Stimulated activated CD8-positive, alpha-beta memory T cell treated with anti-CD3 and anti-CD28 coated beads, Interleukin-7, amount 100 ng/mL, for 48 hours (primary cell): Measurements from ENCODE around the gene HMGXB3.
"Not testable (repeated sequence)": the region's sequence is repeated elsewhere in the genome, so short reads cannot be mapped to it uniquely, and the experiment has no call there.

Experiments
- DNase-seq, 2 donors: peaks; one replicate each; pipeline ENCODE4 v3.0.0-alpha.2; 2020; ENCODE audit warnings: low read depth in 1 of 2; ENCODE audit errors: extremely low read depth in 1 of 2

HMGXB3 gene

DNA sequence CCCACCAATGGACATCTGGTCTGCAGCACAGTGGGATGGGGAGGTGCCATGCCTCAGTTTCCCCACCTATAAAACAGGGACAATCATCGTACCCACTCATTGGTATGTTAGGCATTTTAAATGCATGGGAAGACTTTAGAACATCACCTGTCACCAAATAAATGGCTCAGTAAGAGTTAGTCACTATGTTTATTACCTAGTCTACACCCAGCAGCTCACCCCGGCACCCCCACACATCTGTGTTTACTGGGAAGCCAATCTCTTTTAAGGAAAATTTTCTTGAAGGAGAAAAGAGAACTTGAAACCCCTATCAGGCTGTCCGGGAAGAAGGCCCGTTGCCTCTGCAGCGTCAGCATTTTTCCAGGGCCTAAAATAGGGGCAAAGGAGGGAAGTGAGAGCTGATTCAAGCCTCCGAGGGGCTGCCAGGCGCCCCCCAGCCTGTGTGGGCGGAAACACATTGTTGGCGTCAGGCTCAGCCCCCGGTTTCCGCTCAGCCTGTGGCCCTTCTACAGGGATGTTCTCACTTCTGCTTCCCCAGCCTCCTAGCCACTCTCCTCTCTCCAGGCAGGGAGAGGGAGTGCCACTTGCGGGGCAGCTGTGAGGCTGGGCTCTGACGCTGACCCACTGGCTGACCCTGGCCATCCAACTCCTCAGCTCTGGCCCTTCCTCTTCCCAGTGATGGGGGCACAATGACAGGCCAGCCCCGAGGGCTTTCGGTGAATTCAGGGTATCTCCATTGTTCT lies 81.2 kb downstream of the HMGXB3 start:
- peak; percentile 10 to 11 for DNase-seq

DNA sequence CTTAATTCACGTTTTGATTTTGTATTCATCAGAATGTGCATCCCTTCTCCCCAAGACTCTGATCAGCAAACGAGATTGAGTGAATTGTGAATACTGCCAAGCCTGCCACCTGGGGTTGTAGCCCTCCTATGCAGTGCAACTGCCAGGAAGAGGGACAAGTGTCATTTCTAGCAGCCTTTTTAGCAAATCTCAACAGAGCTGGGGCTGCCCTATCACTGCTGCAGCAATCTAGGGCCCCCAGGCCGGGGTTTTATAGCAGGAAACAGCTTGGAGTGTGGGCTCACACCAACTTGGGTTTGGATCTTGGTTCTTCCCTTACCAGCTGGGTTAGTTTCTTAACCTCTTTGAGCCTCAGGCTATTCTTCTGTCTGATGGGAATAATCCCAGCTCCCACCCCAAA lies 81.8 kb downstream of the HMGXB3 start:
- DNase-seq = no peak

GRCh38 chr5:150082889-150083288 lies 82.3 kb downstream of the HMGXB3 start:
- no peak for DNase-seq

GRCh38 chr5:150084754-150085153 lies 84.2 kb downstream of the HMGXB3 start:
- DNase-seq = not testable (repeated sequence)

DNA sequence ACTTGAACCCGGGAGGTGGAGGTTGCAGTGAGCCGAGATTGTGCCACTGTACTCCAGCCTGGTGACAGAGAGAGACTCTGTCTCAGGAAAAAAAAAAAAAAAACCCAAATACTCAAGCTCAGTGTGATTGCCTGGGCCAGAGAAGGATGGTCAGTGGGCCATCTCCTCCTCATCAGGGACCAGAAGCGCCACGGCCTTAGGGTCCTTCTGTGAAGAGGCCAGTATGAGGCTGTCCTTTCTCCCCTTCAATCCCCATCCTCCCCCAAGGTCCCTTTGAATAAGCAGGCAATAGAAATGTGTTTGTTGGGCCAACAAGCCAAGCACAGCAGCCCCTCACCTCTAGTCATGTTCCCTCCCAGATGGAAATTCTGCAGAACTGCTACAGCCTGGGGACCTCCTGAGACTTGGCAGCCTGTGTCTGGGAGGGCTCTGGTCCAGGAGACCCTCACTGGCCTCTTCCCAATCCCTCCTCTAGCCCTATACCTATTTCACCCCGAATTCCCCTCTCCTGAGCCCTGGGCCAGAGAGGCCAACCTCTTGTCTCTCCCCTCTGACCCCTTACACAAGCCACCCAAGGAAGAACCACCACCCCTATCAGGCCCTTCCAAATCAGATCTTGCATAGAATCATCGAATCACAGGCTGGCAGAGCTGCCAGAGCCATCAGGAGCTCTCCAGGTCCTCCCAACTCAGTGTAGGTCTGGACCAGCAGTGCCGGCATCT lies 84.8 kb downstream of the HMGXB3 start:
- no peak for DNase-seq

DNA sequence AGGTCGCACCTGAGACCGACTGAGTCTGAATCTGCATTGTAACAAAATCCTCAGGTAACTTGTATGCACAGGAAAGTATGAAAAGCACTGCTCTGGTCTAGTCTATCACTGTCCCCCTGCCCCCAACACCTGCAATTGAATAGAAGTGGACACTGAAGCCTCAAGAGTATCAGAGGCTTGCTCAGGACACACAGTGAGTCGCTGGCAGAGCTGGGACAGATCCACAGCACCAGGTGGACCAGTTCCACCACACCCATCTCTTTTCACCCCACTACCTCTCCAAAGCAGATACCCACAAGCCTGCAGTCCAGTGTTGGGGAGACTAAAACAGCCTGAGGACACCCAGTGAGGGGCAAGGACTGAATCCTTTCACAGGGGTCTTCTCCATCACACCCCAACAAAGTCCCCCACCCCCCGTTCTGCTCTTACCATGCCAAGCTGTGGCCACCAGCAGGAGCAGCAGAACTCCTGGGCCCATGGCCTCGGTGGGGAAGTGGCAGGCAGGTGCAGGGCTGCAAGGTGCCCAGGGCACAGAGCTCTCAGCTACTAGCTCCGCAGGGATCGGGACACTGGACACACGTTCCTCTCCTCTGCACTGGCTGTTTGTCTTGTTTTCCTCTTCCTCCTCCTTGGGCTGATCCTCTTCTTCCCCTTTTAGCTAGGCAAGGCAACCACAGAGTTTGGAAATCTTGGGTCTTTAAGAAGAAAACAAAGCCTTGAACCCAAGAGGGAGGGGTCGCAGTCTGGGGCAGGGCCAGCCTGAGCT lies 85.6 kb downstream of the HMGXB3 start, which contains the start of gene CSF1R:
TSS of gene CSF1R (minus strand) at position 605 of the 766 bp plus-strand sequence. CDS start at position 478, 127 bp downstream.
- no peak for DNase-seq

DNA sequence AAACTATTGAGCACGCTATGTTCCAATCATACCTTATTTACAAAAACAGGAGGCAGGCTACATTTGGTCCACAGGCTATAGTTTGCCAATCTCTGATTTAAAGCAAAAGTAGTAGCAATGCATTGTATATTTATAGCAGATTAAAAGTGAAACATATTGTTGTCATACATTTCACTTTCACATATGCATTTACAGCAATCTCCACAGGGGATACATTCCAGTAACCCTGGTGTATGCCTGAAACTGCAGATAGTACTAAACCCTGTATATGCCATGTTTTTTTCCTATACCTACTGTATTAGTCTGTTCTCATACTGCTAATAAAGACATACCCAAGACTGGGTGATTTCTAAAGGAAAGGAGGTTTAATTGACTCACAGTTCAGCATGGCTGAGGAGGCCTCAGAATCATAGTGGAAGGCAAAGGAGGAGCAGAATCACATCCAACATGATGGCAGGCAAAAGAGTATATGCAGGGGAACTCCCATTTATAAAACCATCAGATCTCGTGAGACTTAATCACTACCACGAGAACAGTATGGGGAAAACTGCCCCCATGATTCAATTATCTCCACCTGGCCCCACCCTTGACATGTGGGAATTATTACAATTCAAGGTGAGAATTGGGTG lies 91.7 kb downstream of the HMGXB3 start:
- no peak for DNase-seq

DNA sequence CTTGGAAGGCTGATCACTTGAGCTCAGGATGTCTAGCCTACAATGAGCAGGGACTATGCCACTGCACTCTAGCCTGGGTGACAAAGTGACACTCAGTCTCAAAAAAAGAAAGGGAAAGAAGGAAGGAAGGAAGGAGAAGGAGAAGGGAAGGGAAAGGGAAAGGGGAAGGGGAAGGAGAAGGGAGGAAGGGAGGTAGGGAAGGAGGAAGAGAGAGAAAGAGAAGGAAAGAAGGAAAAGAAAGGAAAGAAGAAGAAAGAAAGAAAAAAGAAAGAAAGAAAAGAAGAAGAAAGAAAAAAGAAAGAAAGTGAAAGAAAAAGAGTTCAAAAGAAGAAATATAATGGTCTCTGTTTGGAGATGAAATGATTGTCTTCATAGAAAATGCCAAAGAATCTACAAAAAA lies 96.6 kb downstream of the HMGXB3 start:
- no peak for DNase-seq

DNA sequence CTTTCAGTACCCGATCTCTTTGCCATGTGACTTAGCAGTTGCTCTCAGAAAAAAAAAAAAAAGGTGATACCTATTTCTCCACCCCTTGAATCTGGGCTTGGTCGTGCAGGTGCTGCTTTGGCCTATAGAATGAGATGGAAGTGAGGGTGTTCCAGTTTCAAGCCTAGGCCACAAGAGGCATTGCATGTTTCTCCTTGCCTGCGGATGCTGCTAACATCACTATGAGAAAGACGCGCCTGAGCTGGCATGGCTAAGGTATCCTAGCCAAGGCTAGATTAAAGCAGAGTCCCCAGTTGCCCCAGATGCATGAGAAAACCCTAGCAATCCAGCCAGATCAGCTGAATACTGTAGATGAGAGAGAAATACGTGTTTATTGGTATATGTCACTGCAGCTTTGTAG lies 100.5 kb downstream of the HMGXB3 start:
- no peak for DNase-seq
